HG02571 (cell line): Measurements from ENCODE around the gene PAEP.

ENCODE experiments used
- ATAC-seq: cut with Tn5 transposase; IDR thresholded peaks from one replicate; pipeline ENCODE4 v1.9.1; 2021; ENCODE audit warnings: mild to moderate bottlenecking, moderate library complexity; ENCODE audit not compliant: unreplicated experiment

Gene PAEP

GRCh38 chr9:135574331-135574730 lies 12.8 kb downstream of the PAEP start:
- ATAC-seq, result no peak

- ATAC-seq, result no peak
These were observed 13.4 kb downstream of the PAEP start for GRCh38 chr9:135574943-135575342.

GRCh38 chr9:135575995-135576631 lies 14.6 kb downstream of the PAEP start:
- no peak for ATAC-seq

GRCh38 chr9:135577256-135577655 lies 15.7 kb downstream of the PAEP start:
- ATAC-seq, result no peak

GRCh38 chr9:135579356-135579755 lies 17.8 kb downstream of the PAEP start:
- no peak for ATAC-seq

GRCh38 chr9:135579889-135580660 lies 18.5 kb downstream of the PAEP start:
- no peak for ATAC-seq

GRCh38 chr9:135580664-135581380 lies 19.3 kb downstream of the PAEP start:
- no peak for ATAC-seq

- no peak for ATAC-seq
These were observed 20.3 kb downstream of the PAEP start for GRCh38 chr9:135581636-135582426.

GRCh38 chr9:135582541-135582940 lies 21.0 kb downstream of the PAEP start:
- no peak for ATAC-seq

GRCh38 chr9:135582966-135583687 lies 21.6 kb downstream of the PAEP start:
- no peak for ATAC-seq

- no peak for ATAC-seq
These were observed 22.1 kb downstream of the PAEP start for GRCh38 chr9:135583688-135584011.

- no peak for ATAC-seq
These were observed 22.8 kb downstream of the PAEP start for GRCh38 chr9:135584371-135584770.

- ATAC-seq, result no peak
These were observed 23.4 kb downstream of the PAEP start for GRCh38 chr9:135584934-135585333.

GRCh38 chr9:135586601-135587109 lies 25.1 kb downstream of the PAEP start:
- no peak for ATAC-seq

GRCh38 chr9:135587658-135588057 lies 26.1 kb downstream of the PAEP start:
- no peak for ATAC-seq

GRCh38 chr9:135588371-135588770 lies 26.8 kb downstream of the PAEP start:
- no peak for ATAC-seq

- ATAC-seq, result no peak
These were observed 27.5 kb downstream of the PAEP start for GRCh38 chr9:135588886-135589595.

- ATAC-seq, result no peak
These were observed 28.3 kb downstream of the PAEP start for GRCh38 chr9:135589596-135590485.
